ENCODE results near the gene STK36.

The STK36 gene

GRCh38 chr2:218659988-218660358 lies 11.9 kb upstream of the STK36 start:
- DNase-seq (ENCODE audit: insufficient read length, low spot score) (no peak), FAIRE-seq (no peak)
- no peak for TF ChIP-seq CTCF (IDR thresholded peaks at IDR 0.05; ENCODE audit: insufficient read depth, missing control alignments)

- no peak for FAIRE-seq
- TF ChIP-seq CTCF (IDR thresholded peaks at IDR 0.05; ENCODE audit: insufficient read depth, missing control alignments), result no peak
- DNase-seq (ENCODE audit: insufficient read length, low spot score), result no peak
Measured at GRCh38 chr2:218662377-218662776, 9.5 kb upstream of the STK36 start.

GRCh38 chr2:218662827-218663226 lies 9.1 kb upstream of the STK36 start:
- no peak for DNase-seq (ENCODE audit: insufficient read length, low spot score)
- FAIRE-seq, result no peak
- no peak for TF ChIP-seq CTCF (IDR thresholded peaks at IDR 0.05; ENCODE audit: insufficient read depth, missing control alignments)

- DNase-seq (ENCODE audit: insufficient read length, low spot score), result no peak
- TF ChIP-seq CTCF (IDR thresholded peaks at IDR 0.05; ENCODE audit: insufficient read depth, missing control alignments), result no peak
- no peak for FAIRE-seq
Measured at GRCh38 chr2:218663901-218664300, 8.0 kb upstream of the STK36 start.

GRCh38 chr2:218664653-218665052 lies 7.2 kb upstream of the STK36 start:
- no peak for TF ChIP-seq CTCF (IDR thresholded peaks at IDR 0.05; ENCODE audit: insufficient read depth, missing control alignments)
- FAIRE-seq, result no peak
- no peak for DNase-seq (ENCODE audit: insufficient read length, low spot score)

GRCh38 chr2:218671097-218671653 lies 711 bp upstream of the STK36 start:
- TF ChIP-seq CTCF (IDR thresholded peaks at IDR 0.05; ENCODE audit: insufficient read depth, missing control alignments), result no peak
- FAIRE-seq (no peak), DNase-seq (ENCODE audit: insufficient read length, low spot score) (no peak)

GRCh38 chr2:218679119-218679518 lies 7.2 kb downstream of the STK36 start:
- TF ChIP-seq CTCF (IDR thresholded peaks at IDR 0.05; ENCODE audit: insufficient read depth, missing control alignments), result no peak

More at GRCh38 chr2:218679119-218679518, 7.2 kb downstream of the STK36 start:
- DNase-seq (ENCODE audit: insufficient read length, low spot score) (no peak), FAIRE-seq (no peak)

All from D721Med (cell line).